NT2/D1 (cell line): Measurements from ENCODE around the gene SCRN2.

Experiments
- SUZ12 ChIP-seq: IDR thresholded peaks from 2 replicates; pipeline ENCODE4 v1.6.1; 2011; ENCODE audit not compliant: insufficient read length, insufficient read depth; ENCODE audit errors: extremely low read depth
- YY1 ChIP-seq: IDR thresholded peaks from 2 replicates; pipeline ENCODE4 v1.6.1; 2011; ENCODE audit not compliant: insufficient read length, insufficient read depth
- ZNF274 ChIP-seq: IDR thresholded peaks from 2 replicates; pipeline ENCODE4 v1.6.1; 2011; ENCODE audit warnings: mild to moderate bottlenecking, low read depth, low read length

GRCh38 chr17:47872019-47872650 is 31.1 kb upstream of the SCRN2 start:
- no peak for TF ChIP-seq SUZ12
- TF ChIP-seq ZNF274 = no peak
- no peak for TF ChIP-seq YY1
